Naive thymus-derived CD4-positive, alpha-beta T cell (primary cell): ENCODE data around the gene GABRD. TPM values are rescaled to one million over a fixed set of nuclear protein-coding genes. Genes with fewer than 3 reads are reported as not detected.

Source experiments
- ATAC-seq: fragments of 150-1000 bp; cut with Tn5 transposase; 2 replicates; pipeline ENCODE4 v1.10.0; 2021; ENCODE audit warnings: mild to moderate bottlenecking, moderate library complexity
- CTCF ChIA-PET: fragments of 350-600 bp; sonication (Branson Sonifier 250); formaldehyde crosslinking; loops from one replicate; lab custom pipeline; 2021; ENCODE audit warnings: antibody characterized with exemption; lab: Charles Lee
- POLR2A ChIA-PET: fragments of 350-600 bp; sonication (Branson Sonifier 250); formaldehyde crosslinking; loops from one replicate; lab custom pipeline; 2021; ENCODE audit warnings: antibody characterized with exemption, inconsistent platforms; lab: Charles Lee
- DNase-seq, 9 donors: peaks; one replicate each; pipeline versions ENCODE4 v3.0.0 to v3.0.0-alpha.2; 2020 to 2022; ENCODE audit warnings: mixed read lengths in 1 of 9
- H3K27ac ChIP-seq: one replicate; pipeline ENCODE4 v1.7.0; 2013; ENCODE audit warnings: mild to moderate bottlenecking, low read depth, low read length, moderate library complexity
- H3K27me3 ChIP-seq, 2 donors: one replicate each; pipeline ENCODE4 v1.7.0; 2013; ENCODE audit warnings: low read length in 2 of 2, mild to moderate bottlenecking in 2 of 2, moderate library complexity in 2 of 2; ENCODE audit not compliant: control insufficient read depth in 2 of 2, insufficient read depth in 2 of 2
- H3K36me3 ChIP-seq, 3 experiments: 1 replicate in 2 of 3; 2 replicates in 1 of 3; pipeline ENCODE4 v1.7.0; 2013; ENCODE audit warnings: low read length in 3 of 3, mild to moderate bottlenecking in 3 of 3, moderate library complexity in 1 of 3; ENCODE audit not compliant: insufficient read depth in 3 of 3, control insufficient read depth in 2 of 3
- H3K4me1 ChIP-seq, 2 donors: one replicate each; pipeline ENCODE4 v1.7.0; 2013; ENCODE audit warnings: low read length in 2 of 2, mild to moderate bottlenecking in 2 of 2, moderate library complexity in 1 of 2; ENCODE audit not compliant: control insufficient read depth in 2 of 2, insufficient read depth in 2 of 2
- H3K4me3 ChIP-seq: 2 replicates; pipeline ENCODE4 v1.7.0; 2013; ENCODE audit warnings: mild to moderate bottlenecking, low read length
- H3K9me3 ChIP-seq, 3 experiments: 1 replicate in 2 of 3; 2 replicates in 1 of 3; pipeline ENCODE4 v1.7.0; 2013; ENCODE audit warnings: low read length in 3 of 3; ENCODE audit not compliant: control insufficient read depth in 2 of 3
- H3K27ac Mint-ChIP-seq, 9 donors: one replicate each; pipeline ENCODE4 v1.8.0; 2020 to 2022; ENCODE audit warnings: mixed read lengths in 9 of 9, mild to moderate bottlenecking in 8 of 9, moderate library complexity in 5 of 9, inconsistent platforms in 2 of 9
- H3K27me3 Mint-ChIP-seq, 5 donors: one replicate each; pipeline ENCODE4 v1.8.0; 2021 to 2022; ENCODE audit warnings: mixed read lengths in 5 of 5, mild to moderate bottlenecking in 1 of 5
- H3K36me3 Mint-ChIP-seq, 5 donors: one replicate each; pipeline ENCODE4 v1.8.0; 2020 to 2022; ENCODE audit warnings: mixed read lengths in 5 of 5, mild to moderate bottlenecking in 3 of 5, inconsistent platforms in 1 of 5
- H3K4me1 Mint-ChIP-seq, 7 donors: one replicate each; pipeline ENCODE4 v1.8.0; 2020 to 2022; ENCODE audit warnings: mixed read lengths in 7 of 7, mild to moderate bottlenecking in 3 of 7, inconsistent platforms in 1 of 7
- H3K4me3 Mint-ChIP-seq, 10 donors: one replicate each; pipeline ENCODE4 v1.8.0; 2020 to 2022; ENCODE audit warnings: mild to moderate bottlenecking in 10 of 10, mixed read lengths in 10 of 10, moderate library complexity in 6 of 10, inconsistent platforms in 2 of 10
- H3K9me3 Mint-ChIP-seq, 11 donors: one replicate each; pipeline ENCODE4 v1.8.0; 2020 to 2022; ENCODE audit warnings: mixed read lengths in 11 of 11, mild to moderate bottlenecking in 4 of 11, inconsistent platforms in 1 of 11, moderate library complexity in 1 of 11
- intact Hi-C, 2 donors: fragments of 100-400 bp; cut with micrococcal nuclease; formaldehyde crosslinking; loops; one replicate each; pipeline ENCODE4 v1.15.1; 2023
- polyA plus RNA-seq, 2 donors: library from polyadenylated mRNA; unstranded; fragments of 300-500 nt; fragmentation: Illumina TruSeq; gene quantifications; one replicate each; pipeline ENCODE4 v1.2.3, GENCODE V29; 2021
- total RNA-seq, 6 experiments: library from RNA in 5 of 6; stranded (reverse) in 5 of 6; gene quantifications; 1 replicate in 5 of 6; 2 replicates in 1 of 6; pipeline ENCODE4 v1.2.3 and lab custom pipeline; 2021 to 2026

The GABRD gene
- total and polyA plus RNA-seq, 7 experiments from 2014 or later, result 0.17 to 0.31 (median 0.21) TPM; not detected in 4

DNA sequence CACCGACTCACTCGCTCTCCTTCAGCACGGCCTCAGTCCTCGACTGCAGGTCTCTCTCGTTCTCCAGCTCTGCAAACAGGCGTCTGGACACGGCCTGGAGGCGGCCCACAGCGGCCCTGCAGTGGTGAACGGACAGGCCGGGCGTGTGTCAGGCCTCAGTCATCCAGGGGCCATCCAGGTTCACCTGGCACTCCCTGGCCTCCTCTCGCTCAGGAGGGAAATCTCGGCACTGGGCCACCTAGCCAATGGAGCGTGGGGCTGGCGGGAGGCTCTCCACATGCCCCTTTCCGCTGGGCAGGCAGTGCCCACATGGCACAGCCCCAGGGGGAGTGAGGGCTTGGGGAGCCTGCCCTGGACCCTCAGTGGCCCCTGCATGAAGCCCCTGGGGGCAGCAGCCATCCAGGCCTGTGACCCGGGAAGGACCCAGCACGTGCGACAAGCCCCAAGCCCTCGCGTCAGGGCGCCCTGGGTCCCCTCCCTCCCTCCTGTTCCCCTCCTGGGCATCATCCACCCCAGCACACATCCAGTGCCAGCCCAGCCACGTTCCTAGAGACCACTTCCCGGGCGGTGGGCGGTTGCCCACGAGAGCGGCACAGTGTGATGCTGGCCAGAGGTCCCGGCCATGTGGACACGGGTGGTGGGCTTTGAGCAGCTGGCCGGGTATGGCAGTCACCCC is 33.6 kb upstream of the GABRD start:
- H3K27ac Mint-ChIP-seq, result no peak overlapping the region
- H3K36me3 Mint-ChIP-seq, result no peaks in the 10 kb centered on the region
- H3K9me3 Mint-ChIP-seq, result peaks cover 0 to 1% (median 0%) of the 10 kb centered on the region in 11 donors
- CTCF ChIA-PET, result no interaction called here
- Histone ChIP-seq H3K4me1 (no peaks in the 10 kb centered on the region), H3K27ac (no peak overlapping the region), H3K9me3 (no peaks in the 10 kb centered on the region), H3K27me3 (peaks cover 0 to 3% of the 10 kb centered on the region in 2 donors), H3K36me3 (no peaks in the 10 kb centered on the region), H3K4me3 (no peak overlapping the region)
- DNase-seq (no peak), ATAC-seq (no peak)
- H3K27me3 Mint-ChIP-seq, result peaks cover 0 to 12% (median 6%) of the 10 kb centered on the region in 5 donors
- H3K4me3 Mint-ChIP-seq, result no peak overlapping the region
- POLR2A ChIA-PET, result no interaction called here
- intact Hi-C loops, result no loop called here
- peaks cover 2 to 13% (median 11%) of the 10 kb centered on the region in 7 donors for H3K4me1 Mint-ChIP-seq

- DNase-seq (no peak), ATAC-seq (no peak)
- H3K9me3 ChIP-seq, result no peaks in the 10 kb centered on the region
- peaks cover 0 to 3% of the 10 kb centered on the region in 2 donors for H3K27me3 ChIP-seq
- no peak overlapping the region for H3K4me3 ChIP-seq
- Mint-ChIP-seq H3K9me3 (peaks cover 0 to 1% (median 0%) of the 10 kb centered on the region in 11 donors), H3K27ac (no peak overlapping the region), H3K27me3 (peaks cover 0 to 18% (median 7%) of the 10 kb centered on the region in 5 donors), H3K36me3 (no peaks in the 10 kb centered on the region), H3K4me1 (peaks cover 2 to 13% (median 11%) of the 10 kb centered on the region in 7 donors), H3K4me3 (no peak overlapping the region)
- H3K4me1 ChIP-seq, result no peaks in the 10 kb centered on the region
- no peaks in the 10 kb centered on the region for H3K36me3 ChIP-seq
- intact Hi-C loops, result no loop called here
- ChIA-PET POLR2A (no interaction called here), CTCF (no interaction called here)
- no peak overlapping the region for H3K27ac ChIP-seq
These were observed 32.5 kb upstream of the GABRD start for GRCh38 chr1:1986451-1987141.

DNA sequence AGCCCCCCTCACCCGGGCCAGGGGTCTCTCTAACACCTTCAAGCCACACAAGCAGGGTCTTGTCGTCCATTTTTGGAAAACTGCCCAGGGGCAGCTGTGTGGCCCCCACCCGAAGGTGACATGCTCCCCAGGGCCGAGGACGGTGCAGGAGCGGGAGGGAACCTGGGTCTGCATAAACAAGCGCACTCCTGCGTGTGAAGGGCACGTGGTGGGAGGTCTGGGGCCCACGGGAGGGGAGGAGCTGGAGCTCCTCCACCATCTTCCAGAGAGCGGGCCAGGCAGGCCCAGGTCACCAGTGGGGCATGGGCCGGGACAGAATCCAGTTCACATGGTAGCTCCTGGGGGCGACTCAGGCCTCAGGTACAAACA is 32.0 kb upstream of the GABRD start:
- no peak overlapping the region for H3K27ac Mint-ChIP-seq
- CTCF ChIA-PET, result no interaction called here
- intact Hi-C loops, result no loop called here
- ATAC-seq (no peak), DNase-seq (no peak)
- H3K4me1 Mint-ChIP-seq, result peaks cover 2 to 13% (median 11%) of the 10 kb centered on the region in 7 donors
- H3K9me3 Mint-ChIP-seq, result peaks cover 0 to 1% (median 0%) of the 10 kb centered on the region in 11 donors
- Histone ChIP-seq H3K27ac (no peak overlapping the region), H3K27me3 (peaks cover 0 to 3% of the 10 kb centered on the region in 2 donors), H3K36me3 (no peaks in the 10 kb centered on the region), H3K4me1 (no peaks in the 10 kb centered on the region), H3K9me3 (no peaks in the 10 kb centered on the region), H3K4me3 (no peak overlapping the region)
- no peak overlapping the region for H3K4me3 Mint-ChIP-seq
- H3K27me3 Mint-ChIP-seq, result peaks cover 0 to 18% (median 7%) of the 10 kb centered on the region in 5 donors
- no peaks in the 10 kb centered on the region for H3K36me3 Mint-ChIP-seq
- POLR2A ChIA-PET, result interaction anchor here (0.6 kb wide), 1 partner anchor 334 kb away, joined by 3 read pairs; no protein-coding TSS in a partner anchor

GRCh38 chr1:1988061-1988945 is 30.8 kb upstream of the GABRD start:
- no peak overlapping the region for H3K27ac ChIP-seq
- ATAC-seq (no peak), DNase-seq (peak in 5 of 9 donors; percentile 4 to 25 (median 7))
- peak overlapping the region in 1 of 9 donors; percentile 15 for H3K27ac Mint-ChIP-seq
- intact Hi-C loops, result no loop called here
- H3K36me3 ChIP-seq, result no peaks in the 10 kb centered on the region
- H3K4me3 ChIP-seq, result no peak overlapping the region
- POLR2A ChIA-PET, result no interaction called here
- CTCF ChIA-PET, result interaction anchor here (0.7 kb wide), 1 partner anchor 32 kb away, joined by 3 read pairs; no protein-coding TSS in a partner anchor
- H3K9me3 ChIP-seq, result no peaks in the 10 kb centered on the region
- H3K27me3 Mint-ChIP-seq, result peaks cover 0 to 18% (median 7%) of the 10 kb centered on the region in 5 donors
- peaks cover 0 to 3% of the 10 kb centered on the region in 2 donors for H3K27me3 ChIP-seq
- no peaks in the 10 kb centered on the region for H3K36me3 Mint-ChIP-seq
- no peaks in the 10 kb centered on the region for H3K4me1 ChIP-seq
- H3K4me1 Mint-ChIP-seq, result peaks cover 2 to 13% (median 11%) of the 10 kb centered on the region in 7 donors
- H3K4me3 Mint-ChIP-seq, result peak overlapping the region in 7 of 10 donors; percentile 34 to 59 (median 45)
- peaks cover 0 to 1% (median 0%) of the 10 kb centered on the region in 11 donors for H3K9me3 Mint-ChIP-seq

GRCh38 chr1:1989102-1989542 is 30.0 kb upstream of the GABRD start:
- intact Hi-C loops, result no loop called here
- H3K4me1 ChIP-seq, result no peaks in the 10 kb centered on the region
- ChIA-PET CTCF (no interaction called here), POLR2A (no interaction called here)
- Mint-ChIP-seq H3K4me1 (peaks cover 2 to 13% (median 11%) of the 10 kb centered on the region in 7 donors), H3K27me3 (peaks cover 0 to 18% (median 7%) of the 10 kb centered on the region in 5 donors), H3K4me3 (peak overlapping the region in 4 of 10 donors; percentile 34 to 57 (median 44)), H3K9me3 (peaks cover 0 to 1% (median 0%) of the 10 kb centered on the region in 11 donors), H3K36me3 (no peaks in the 10 kb centered on the region), H3K27ac (peak overlapping the region in 3 of 9 donors; percentile 14 to 28 (median 15))
- no peak overlapping the region for H3K4me3 ChIP-seq
- DNase-seq (no peak), ATAC-seq (no peak)
- no peaks in the 10 kb centered on the region for H3K36me3 ChIP-seq
- peaks cover 0 to 3% of the 10 kb centered on the region in 2 donors for H3K27me3 ChIP-seq
- no peaks in the 10 kb centered on the region for H3K9me3 ChIP-seq
- no peak overlapping the region for H3K27ac ChIP-seq

GRCh38 chr1:1989789-1990188 is 29.4 kb upstream of the GABRD start:
- no peak overlapping the region for H3K4me3 ChIP-seq
- POLR2A ChIA-PET, result no interaction called here
- no peak overlapping the region for H3K27ac Mint-ChIP-seq
- CTCF ChIA-PET, result no interaction called here
- peaks cover 0 to 3% of the 10 kb centered on the region in 2 donors for H3K27me3 ChIP-seq
- H3K27ac ChIP-seq, result no peak overlapping the region
- H3K36me3 ChIP-seq, result no peaks in the 10 kb centered on the region
- no peaks in the 10 kb centered on the region for H3K9me3 ChIP-seq
- ATAC-seq, result no peak
- H3K27me3 Mint-ChIP-seq, result peaks cover 4 to 21% (median 9%) of the 10 kb centered on the region in 5 donors
- intact Hi-C loops, result no loop called here
- no peak overlapping the region for H3K4me3 Mint-ChIP-seq
- H3K36me3 Mint-ChIP-seq, result no peaks in the 10 kb centered on the region
- no peak for DNase-seq
- peaks cover 2 to 15% (median 12%) of the 10 kb centered on the region in 7 donors for H3K4me1 Mint-ChIP-seq
- H3K9me3 Mint-ChIP-seq, result peaks cover 0 to 1% (median 0%) of the 10 kb centered on the region in 11 donors
- H3K4me1 ChIP-seq, result no peaks in the 10 kb centered on the region
